BJ (cell line): Measurements from ENCODE around the gene WDFY2. TPM values are rescaled to one million over a fixed set of nuclear protein-coding genes. Genes with fewer than 3 reads are reported as not detected.

ENCODE experiments used
- CTCF ChIA-PET: fragments of 350-600 bp; formaldehyde crosslinking; extraction: SDS; loops from one replicate; lab custom pipeline; 2021; ENCODE audit warnings: antibody characterized with exemption, inconsistent platforms; lab: Yijun Ruan, JAX
- POLR2A ChIA-PET: fragments of 300-600 bp; sonication (Branson Sonifier 250); formaldehyde crosslinking; extraction: SDS; loops from one replicate; lab custom pipeline; 2021; ENCODE audit warnings: antibody characterized with exemption; lab: Charles Lee
- DNase-seq: peaks from one replicate; pipeline ENCODE4 v3.0.0-alpha.2; 2011; ENCODE audit warnings: low read depth
- H3K27me3 ChIP-seq: 2 replicates; pipeline ENCODE4 v1.6.0; 2011; ENCODE audit warnings: low read length; ENCODE audit not compliant: control insufficient read depth, insufficient read depth
- H3K36me3 ChIP-seq: 2 replicates; pipeline ENCODE4 v1.5.1; 2011; ENCODE audit warnings: low read length; ENCODE audit not compliant: control insufficient read depth, insufficient read depth
- H3K4me3 ChIP-seq: 2 replicates; pipeline ENCODE4 v1.5.1; 2011; ENCODE audit warnings: low read depth, mild to moderate bottlenecking, control low read depth, low read length
- polyA plus RNA-seq: library from polyadenylated mRNA; depleted of rRNA; stranded (reverse); fragments of >200 nt; gene quantifications from 2 replicates; pipeline ENCODE4 v1.2.3, GENCODE V29; 2011
- TF ChIP-seq, protein P1 (sequence below): IDR thresholded peaks from 2 replicates; pipeline ENCODE4 v1.5.1; 2011; ENCODE audit warnings: low read depth, mild to moderate bottlenecking, control low read depth, inconsistent platforms, low read length, moderate library complexity; ENCODE audit not compliant: insufficient read depth

WDFY2 gene
- polyA plus RNA-seq, 1 experiment, result 4.3 TPM

- H3K27me3 ChIP-seq, result no peaks in the 10 kb centered on the region
- CTCF ChIA-PET, result no interaction called here
- no peak for DNase-seq
- H3K36me3 ChIP-seq, result no peaks in the 10 kb centered on the region
- TF ChIP-seq, protein P1, sequence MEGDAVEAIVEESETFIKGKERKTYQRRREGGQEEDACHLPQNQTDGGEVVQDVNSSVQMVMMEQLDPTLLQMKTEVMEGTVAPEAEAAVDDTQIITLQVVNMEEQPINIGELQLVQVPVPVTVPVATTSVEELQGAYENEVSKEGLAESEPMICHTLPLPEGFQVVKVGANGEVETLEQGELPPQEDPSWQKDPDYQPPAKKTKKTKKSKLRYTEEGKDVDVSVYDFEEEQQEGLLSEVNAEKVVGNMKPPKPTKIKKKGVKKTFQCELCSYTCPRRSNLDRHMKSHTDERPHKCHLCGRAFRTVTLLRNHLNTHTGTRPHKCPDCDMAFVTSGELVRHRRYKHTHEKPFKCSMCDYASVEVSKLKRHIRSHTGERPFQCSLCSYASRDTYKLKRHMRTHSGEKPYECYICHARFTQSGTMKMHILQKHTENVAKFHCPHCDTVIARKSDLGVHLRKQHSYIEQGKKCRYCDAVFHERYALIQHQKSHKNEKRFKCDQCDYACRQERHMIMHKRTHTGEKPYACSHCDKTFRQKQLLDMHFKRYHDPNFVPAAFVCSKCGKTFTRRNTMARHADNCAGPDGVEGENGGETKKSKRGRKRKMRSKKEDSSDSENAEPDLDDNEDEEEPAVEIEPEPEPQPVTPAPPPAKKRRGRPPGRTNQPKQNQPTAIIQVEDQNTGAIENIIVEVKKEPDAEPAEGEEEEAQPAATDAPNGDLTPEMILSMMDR, result no peak
- POLR2A ChIA-PET, result no interaction called here
- no peak overlapping the region for H3K4me3 ChIP-seq
These were observed 36.1 kb downstream of the WDFY2 start for GRCh38 chr13:51620165-51620983.

- TF ChIP-seq, protein P1, result no peak
- POLR2A ChIA-PET, result no interaction called here
- no peaks in the 10 kb centered on the region for H3K27me3 ChIP-seq
- H3K4me3 ChIP-seq, result no peak overlapping the region
- CTCF ChIA-PET, result no interaction called here
- DNase-seq, result no peak
- no peaks in the 10 kb centered on the region for H3K36me3 ChIP-seq
These were observed 37.3 kb downstream of the WDFY2 start for GRCh38 chr13:51621602-51622001.

- ChIA-PET CTCF (no interaction called here), POLR2A (no interaction called here)
- Histone ChIP-seq H3K36me3 (no peaks in the 10 kb centered on the region), H3K4me3 (no peak overlapping the region), H3K27me3 (no peaks in the 10 kb centered on the region)
- DNase-seq, result peak; percentile 24
- TF ChIP-seq, protein P1, result no peak
These were observed 39.2 kb downstream of the WDFY2 start for GRCh38 chr13:51623473-51623872.

- no peak for DNase-seq
- POLR2A ChIA-PET, result no interaction called here
These were observed 39.9 kb downstream of the WDFY2 start for GRCh38 chr13:51624207-51624606.

GRCh38 chr13:51624695-51625345 is 40.6 kb downstream of the WDFY2 start:
- CTCF ChIA-PET, result interaction anchor here (1.1 kb wide), 1 partner anchor 109 kb away, joined by 3 read pairs; no protein-coding TSS in a partner anchor
- TF ChIP-seq, protein P1, result no peak
- no peak for DNase-seq
- POLR2A ChIA-PET, result no interaction called here
- no peak overlapping the region for H3K4me3 ChIP-seq
- H3K36me3 ChIP-seq, result no peaks in the 10 kb centered on the region
- no peaks in the 10 kb centered on the region for H3K27me3 ChIP-seq

More at GRCh38 chr13:51624207-51624606, 39.9 kb downstream of the WDFY2 start:
- CTCF ChIA-PET, result interaction anchor here (0.5 kb wide), 1 partner anchor 11 kb away, joined by 4 read pairs; no protein-coding TSS in a partner anchor
- TF ChIP-seq, protein P1, result no peak
- Histone ChIP-seq H3K27me3 (no peaks in the 10 kb centered on the region), H3K4me3 (no peak overlapping the region), H3K36me3 (no peaks in the 10 kb centered on the region)
